HG03108 (cell line): ENCODE results near the gene MAPKAPK3.
A peak's percentile ranks its signal among the peaks of the same experiment; 100 is the strongest.

Experiments
- ATAC-seq: cut with Tn5 transposase; IDR thresholded peaks from one replicate; pipeline ENCODE4 v1.9.1; 2021; ENCODE audit warnings: moderate library complexity; ENCODE audit not compliant: unreplicated experiment

The MAPKAPK3 gene

DNA sequence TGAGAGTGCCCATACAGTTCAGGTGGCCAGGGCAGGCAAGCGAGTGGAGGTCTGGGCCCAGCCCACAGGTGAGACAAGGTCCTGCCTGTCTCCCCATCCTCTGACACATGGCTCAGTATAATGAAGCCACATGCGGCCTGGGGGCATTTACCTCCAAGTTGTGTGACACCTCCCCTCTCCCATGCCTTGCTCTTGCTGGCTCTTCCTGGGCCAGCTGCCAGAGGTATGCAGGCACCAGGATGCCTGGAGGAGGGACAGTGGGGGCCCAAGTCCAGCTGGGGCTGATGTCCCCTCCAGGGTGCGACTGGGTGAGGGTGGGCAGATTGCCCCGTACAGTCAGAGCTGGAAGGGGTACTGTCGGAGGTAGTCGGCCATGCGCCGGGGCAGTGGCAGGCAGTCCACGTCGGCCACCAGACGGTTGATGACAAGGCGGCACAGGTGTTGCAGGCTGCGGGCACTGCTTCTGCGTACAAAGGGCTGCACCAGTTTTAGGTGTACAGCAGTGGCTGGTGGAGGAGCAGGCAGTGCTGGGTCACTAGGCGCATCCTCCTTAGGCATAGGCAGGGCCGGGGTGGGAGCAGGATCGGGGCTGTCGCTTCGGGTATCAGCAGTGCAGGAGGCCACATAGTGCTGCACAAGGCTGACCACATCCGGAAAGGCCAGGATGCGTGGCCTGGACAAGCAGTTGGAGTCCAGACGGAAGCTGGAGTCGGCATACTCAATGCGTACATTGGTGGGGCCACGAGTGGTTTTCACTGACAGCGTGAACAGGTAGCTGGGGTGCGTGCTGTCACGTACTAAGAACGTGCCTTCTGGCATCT lies 9.5 kb upstream of the MAPKAPK3 start:
- no peak for ATAC-seq

DNA sequence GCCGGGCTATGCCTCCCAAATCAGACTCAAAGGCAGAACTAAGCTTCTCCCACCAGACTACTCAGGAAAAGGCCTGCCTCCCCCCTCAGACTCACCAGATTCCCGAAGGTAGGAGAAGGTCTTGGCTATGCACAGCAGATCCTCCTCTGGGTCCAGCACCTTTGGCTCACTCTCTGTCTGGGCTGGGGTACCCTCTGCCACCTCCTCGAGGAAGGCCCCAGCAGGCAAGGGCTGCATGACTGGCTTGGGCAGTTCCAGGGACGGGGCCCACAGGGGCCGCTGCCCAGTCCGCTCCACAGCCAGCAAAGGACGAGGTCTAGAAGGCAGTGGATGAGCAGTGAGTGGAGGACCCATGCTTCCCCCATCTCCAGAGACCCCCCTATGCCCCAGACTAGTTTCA lies 8.7 kb upstream of the MAPKAPK3 start:
- no peak for ATAC-seq

DNA sequence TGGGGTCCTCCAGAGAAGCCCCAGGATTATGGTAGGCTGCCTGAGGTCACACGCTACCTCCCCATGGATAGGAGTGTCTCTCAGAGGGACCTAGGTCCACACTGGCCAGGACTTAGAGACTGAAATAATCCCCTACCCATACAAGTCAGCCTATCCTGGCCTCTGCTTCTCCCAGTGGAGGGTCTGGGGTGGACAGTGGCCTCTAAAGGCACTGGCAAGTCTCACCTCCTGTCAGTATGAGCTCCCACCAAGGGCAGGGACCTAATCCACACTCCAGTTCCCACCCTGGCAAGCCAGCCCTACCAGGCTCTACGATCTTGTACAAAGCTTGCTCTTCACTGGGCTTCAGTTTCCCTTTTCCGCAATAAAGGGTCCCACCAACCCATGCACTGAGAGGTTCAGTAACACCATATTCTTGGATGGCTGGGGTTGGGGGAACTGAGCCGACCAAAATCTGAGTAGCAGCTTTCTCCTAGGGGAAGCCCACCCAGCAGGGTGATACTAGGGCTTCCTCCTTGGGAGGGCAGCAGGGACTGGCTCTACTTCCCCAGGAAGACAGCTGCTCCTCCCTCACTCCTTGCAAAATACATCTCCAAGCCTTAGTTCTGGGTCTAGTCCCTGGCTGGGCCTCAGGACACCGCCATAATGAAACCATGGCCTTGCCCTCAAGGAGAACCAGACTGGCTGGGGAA lies 7.7 kb upstream of the MAPKAPK3 start:
- ATAC-seq: no peak

DNA sequence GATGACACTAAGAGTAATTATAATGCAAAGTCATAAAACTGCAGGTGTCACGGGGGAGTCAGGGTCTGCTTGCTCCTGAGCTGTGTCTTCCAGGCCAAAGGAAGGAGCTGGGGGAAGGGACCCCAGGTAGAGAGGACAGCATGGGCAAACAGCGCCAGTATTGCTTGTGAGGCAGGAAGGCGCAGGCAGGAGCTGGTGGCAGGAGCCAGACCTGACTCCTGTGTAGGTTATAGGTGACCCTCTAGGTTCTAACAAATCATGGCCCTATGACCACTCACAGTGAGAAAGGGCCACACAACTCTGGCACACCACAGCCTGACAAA lies 7.2 kb upstream of the MAPKAPK3 start:
- ATAC-seq: no peak

DNA sequence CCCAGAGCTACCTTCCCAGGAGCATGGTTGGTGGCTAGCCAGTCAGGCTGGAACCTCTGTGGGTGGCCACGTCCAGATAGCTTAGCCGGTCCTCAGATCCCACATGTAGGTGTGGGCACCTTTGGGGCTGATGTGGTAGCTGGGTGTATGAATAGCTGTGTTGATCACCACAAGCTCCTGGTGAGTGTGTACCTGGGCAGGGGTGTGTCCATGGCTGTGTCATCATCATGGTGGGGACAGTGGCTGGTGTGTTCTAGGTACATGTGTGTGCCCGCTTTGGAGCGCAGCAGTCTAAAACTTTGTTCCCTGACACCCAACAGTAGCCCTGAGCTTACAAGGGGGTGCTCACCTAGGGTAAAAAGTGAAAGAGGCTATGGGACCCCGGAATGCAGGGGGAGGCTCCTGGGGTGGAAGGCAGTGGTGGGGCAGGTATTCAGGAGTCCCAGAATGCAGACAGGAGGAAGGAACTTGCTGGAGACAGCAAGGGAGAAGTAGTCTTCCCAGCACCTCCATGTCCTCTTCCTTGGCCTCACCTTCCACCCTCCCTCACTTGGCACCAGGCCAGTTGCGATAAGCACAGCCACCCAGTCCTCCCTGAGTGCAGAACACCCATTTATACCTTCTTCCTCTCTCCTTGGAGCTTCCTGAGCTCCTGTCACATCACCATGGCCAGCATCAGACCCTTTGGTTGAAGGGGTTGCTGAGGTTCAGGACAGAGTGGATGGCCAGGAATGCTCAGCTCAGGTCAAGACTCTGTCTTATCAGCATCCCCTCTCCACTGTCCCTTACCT lies 6.6 kb upstream of the MAPKAPK3 start:
- no peak for ATAC-seq

DNA sequence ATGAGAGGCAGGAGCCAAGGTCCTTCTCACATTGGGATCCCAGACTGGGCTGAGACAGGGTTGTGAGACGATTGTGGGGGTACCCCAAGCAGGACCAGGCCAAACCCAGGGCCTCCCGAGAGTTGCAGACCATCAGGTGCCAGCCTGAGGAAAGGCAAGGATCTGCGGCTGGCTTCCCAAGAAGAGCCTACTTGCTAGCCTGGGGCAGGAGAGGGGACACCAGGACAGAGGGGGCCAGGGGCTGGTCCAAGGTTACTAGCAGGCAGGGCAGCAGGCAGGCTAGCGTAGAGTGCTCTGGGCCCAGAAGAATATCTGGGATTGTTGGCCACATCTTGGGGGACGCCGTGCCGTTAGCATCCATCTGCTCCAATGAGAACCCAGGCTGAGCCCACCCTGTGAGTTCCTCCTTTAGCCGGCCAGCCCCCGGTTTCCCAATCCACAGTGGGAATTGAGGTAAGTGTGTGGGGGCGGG lies 5.9 kb upstream of the MAPKAPK3 start:
- no peak for ATAC-seq

DNA sequence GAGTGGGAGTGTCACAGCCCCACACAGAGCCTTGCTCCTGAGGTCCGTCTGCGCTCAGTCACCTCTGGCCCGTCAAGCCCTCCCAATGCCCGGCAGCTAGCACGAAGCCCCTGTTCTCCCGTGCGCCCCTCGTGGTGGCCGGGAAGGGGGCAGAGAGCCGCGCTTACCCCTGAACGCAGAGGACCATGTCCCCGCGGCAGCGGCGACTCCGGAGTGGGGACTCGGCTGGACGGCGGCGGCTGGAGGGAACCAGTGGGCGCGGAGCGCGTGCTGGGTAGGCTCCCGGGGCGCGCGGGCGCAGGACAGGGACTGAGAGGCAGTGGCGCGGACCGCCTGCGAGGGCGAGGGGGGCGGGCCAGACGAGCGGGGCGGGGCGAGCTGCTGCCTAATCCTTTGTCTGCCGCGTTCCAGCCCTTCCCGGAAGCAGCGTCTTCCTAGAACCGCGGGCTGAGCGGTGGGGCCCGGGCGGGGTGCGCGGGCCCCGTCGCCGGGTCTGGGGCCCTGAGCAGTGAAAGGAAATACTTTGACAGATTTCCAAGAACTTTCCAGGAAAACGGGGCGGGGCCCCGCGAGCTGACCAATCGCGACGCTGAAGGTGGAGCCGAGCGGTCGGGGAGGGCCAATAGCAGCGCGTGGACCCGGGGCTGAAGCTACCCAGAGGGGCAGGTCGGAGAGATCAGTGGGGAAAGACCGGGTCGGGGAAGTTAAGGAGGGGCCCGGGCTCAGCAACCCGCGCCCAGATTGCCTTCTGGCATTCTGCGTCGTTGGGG lies 5.3 kb upstream of the MAPKAPK3 start, which contains the start of gene CISH:
TSS of gene CISH (minus strand) at position 311 of the 770 bp plus-strand sequence. CDS start at position 187, 124 bp downstream.
- peak; percentile 64 for ATAC-seq

DNA sequence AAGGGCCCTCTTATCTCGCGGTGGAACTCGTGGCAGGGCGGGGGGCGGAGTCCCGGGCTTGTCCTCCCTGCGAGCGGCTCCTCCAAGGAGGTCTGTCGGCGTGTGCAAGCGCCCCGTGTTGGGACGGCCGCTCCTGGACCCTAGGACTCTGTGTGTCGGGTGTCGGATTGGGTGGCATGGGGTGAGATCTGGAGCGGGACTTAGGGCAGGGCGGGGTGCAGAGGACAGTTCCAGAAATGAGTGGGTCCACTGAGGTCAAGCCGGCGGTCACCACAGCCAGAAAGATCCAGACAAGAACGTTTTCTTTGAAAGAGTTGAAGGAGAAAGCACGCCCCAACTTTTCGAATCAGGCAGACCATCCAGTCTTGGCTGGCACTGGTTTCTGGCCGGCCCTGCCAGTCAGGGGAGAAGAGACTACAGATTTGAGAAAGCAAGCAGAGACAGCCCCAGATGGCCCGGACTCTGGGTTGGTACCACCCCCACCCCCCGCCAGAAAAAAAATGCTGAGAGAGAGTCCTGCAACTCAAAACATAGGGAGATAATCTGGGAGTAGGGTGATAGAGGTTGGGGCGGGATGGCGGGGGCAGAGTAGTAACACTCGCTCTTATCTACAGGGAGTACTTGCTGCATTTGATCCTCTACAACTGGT lies 4.6 kb upstream of the MAPKAPK3 start:
- ATAC-seq: no peak

DNA sequence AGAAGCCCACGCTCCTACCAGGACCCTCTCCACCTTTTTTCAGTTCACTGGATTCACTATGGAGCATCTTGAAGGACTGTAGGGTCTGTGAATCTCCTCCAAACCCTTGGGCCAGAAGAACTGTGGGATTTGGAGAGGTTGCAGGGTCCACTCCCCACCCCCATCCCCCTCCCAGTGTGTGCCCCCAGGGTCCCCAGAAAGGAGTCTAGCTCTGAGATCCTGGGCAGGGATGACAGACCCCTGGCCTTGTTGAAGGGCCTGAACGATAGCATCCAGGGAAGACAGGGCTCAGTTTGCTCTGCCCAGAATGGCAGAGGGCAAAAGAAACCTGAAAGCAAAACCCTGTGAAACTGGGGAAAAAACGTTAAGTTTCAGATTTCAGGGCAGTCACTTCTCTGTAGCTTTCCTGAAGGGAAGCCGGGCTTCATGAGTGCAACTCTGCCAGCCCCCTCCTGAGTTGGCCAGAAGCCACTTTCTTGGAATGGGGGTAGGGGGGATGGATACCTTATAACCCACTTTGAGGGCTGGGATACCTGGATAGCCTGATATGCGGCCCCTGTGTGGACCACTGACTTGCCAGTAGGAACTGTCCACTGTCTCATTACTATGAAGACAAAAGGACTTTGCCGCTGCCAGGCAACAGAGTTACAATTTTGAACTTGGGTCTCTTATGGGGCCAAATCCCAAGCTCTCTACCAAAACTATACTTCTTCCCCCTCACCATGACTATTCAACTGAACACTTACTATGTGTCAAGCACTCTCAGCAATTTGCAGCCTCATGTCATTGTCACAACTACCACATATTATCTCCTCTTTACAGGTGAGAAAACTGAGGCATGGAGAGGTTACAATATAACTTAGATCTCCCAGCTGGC lies 3.7 kb upstream of the MAPKAPK3 start:
- no peak for ATAC-seq

DNA sequence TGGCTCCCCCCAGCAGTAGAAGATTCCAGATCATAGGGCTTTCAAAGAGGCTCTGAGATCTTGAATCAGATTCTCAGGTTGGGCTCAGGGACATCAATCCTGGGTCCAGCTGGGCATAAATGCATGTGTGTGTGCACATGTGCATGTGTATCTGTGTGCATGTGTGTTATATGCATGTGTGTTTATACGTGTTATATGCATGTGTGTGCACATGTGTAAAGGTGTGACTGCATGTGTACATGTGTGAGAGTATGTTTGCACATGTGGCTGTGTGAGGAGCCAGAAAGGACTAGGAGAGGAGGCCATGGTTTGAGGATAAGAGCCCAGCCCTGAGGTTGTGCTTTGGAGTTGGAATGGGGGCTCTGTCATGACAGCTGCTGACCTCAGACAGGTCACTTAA lies 1.8 kb upstream of the MAPKAPK3 start:
- no peak for ATAC-seq

DNA sequence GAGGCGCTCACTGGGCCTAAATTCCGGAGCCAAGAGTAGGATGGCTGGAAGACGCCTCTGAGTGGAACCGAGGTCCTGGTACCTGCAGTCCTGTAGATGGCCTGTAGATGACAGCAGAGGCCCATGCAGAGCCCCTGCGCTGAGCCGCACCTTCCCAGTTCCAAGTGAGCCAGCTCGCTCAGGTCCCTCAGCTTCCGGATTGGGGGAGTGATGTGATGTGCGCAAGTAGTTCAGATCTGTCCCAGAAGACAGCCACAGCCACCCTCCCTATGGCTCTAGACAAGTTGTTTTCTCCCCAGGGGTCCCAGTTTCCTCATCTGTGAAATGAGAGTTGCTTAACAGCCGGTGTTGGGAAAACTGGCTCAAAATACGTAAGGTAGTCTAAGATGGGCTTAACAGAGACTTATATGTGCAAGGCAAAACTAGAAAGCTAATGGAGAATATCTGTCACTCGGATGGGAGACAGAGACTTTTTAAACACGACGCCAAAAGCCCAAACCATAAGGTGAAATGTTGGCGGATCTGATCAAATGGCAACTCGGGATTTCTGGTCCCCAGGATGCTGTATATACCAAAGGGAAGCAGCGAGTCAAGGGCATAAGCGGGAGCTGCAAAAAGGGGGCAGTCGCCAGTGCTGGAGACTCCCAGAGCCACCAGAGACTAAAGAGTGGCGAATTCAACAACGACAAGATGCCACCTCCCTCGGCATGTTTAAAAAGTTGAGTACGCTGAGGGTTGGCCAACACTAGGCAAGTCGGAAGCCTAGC lies 765 bp upstream of the MAPKAPK3 start:
- ATAC-seq: peak; percentile 23

DNA sequence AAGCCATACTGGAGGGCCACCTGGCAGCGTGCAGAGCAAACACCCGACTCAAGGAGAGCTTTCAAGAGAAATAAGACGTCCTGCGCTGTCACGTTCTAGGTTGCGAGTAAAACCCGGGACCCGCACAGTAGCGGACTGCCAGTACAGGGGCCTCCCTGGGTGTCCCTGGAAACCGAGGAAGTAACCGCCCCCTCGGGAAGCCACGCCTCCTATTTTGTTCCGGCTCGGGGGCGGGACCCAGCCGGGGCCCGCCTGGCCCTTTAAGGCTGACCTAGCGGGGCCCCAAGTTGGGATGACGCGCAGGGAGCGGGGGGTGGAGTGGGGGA lies 218 bp upstream of the MAPKAPK3 start:
- ATAC-seq: peak; percentile 65

DNA sequence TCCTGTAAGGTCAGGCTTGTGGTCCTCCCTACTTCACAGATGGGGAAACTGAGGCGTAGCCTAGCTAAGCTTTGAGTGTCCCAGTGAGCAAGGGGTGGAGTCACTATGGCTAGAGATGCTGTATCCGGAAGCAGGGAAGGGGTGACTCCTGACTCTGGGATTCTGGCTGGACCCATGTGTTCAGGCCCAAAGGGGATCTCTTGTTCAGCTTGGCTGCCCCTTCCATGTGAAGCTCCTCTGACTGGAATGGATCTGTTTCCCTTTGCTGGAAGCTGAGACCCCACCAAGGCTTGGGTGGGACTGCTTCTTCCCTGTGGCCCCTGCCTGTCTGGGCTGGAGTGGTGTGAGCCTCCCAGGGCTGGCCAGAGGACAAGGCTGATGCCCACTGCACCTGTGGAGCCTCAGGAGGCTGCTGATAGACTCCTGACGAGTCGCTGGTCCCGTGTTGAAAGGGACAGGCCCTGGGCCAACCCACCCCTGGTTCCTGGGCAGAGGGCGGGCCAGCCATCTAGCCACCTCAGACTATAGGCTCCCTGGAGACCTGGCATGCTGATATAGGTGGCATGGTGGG lies 1.0 kb downstream of the MAPKAPK3 start:
- ATAC-seq: no peak

DNA sequence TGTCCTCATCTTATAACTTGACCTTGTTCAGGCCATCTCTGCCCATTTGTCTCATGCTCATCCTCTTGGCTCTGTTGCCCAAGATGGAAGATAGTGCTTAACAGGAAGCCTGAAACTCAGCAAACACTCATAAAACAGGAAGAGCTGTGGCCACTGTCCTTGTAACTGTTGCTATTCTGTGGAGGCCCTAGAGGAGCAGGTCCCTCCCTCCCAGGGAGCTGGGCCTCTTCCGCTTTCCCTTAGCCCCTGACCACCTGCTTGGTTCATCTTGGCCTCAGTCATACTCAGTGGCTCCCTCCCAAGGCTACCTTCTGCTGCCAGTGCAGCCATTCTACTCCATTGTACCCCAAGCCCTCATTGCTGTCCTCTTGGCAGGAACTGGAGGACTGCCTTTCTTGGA lies 3.5 kb downstream of the MAPKAPK3 start:
- ATAC-seq: no peak

DNA sequence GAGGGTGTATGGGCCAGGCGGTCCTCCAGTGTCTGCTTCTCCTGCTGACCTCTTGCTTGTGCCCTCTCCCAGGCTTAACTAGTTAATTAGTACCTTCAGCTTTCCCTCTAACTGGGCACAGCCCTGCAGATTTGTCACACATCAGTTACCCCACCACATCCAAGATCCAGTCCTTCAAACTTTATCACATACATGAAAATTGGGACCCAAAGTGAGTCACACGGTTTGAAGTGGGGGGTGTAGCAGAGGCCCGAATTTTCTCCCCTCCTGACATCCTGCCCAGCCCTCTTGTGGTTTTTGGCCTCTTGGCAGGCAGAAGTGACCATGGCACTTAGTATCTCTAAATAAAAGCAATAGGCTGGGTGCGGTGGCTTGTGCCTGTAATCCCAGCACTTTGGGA lies 3.9 kb downstream of the MAPKAPK3 start:
- ATAC-seq: no peak

DNA sequence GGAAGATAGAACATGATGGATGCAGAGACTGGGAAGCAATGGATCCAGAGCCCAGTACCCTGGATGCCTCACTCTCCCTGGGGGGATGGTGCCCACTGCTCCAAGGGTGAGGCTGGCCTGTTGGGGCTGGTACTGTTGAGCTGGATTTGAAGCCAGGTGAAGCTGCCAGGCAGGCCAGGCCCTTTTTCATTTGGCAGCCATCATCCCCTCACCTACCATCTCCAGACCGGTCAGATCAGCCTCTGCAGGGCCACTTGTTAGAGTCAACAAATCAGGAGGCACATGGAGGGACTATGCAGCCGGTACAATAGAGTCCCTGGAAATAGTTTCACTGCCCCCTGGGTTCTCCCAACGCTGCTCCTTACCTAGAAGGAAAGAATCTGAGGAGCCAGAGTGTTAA lies 5.9 kb downstream of the MAPKAPK3 start:
- ATAC-seq: no peak

DNA sequence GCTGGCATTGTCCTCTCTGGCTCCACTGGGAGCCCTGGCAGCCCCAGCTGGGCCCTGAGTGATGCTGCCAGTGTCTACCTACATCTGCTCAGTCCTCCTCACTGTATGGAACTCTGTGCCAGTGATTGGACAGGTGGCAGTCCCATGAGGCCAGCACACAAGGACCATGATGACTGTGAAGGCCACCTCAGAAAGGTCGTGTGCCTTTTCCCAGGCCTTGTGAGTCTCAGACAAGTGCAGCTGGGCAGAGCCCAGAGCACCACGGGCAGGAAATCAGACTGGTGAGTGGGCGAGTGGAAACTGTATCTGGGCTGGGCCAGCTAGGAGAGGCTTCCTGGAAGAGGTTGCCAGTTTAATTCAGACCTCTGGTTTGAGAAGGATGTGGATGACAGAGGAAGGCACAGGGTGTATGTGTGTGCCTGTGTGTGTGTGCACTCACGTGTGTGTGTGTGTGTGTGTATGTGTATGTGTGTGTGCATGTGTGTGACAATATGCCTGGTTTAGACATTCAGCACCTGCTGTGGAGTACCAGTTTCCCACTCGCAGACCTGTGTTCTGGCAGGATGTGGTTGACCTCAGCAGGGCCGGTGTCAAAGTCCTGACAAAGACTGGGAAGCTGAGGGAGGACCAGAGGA lies 7.0 kb downstream of the MAPKAPK3 start:
- ATAC-seq: peak; percentile 40

DNA sequence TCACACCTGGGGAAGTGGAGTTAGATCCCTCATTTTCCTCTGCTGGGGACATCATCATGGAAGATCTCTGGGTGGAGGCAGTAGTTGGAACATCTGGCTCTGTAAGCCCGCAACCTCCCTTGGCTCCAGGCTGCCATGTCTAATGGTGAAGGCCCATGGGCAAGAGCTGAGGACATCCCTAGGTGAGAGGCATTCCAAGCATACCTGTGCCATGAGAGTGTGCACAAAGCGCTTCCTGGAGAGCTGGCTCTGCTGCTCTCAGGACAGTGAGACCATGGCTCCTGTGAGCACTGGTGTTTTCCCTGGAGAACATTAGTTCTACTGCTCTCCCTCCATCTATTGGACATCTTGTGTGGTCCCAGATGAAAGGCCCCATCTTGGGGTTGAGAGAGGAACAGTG lies 7.7 kb downstream of the MAPKAPK3 start:
- ATAC-seq: no peak
